ENCODE results near the gene CDC42EP3.

CDC42EP3 gene

DNA sequence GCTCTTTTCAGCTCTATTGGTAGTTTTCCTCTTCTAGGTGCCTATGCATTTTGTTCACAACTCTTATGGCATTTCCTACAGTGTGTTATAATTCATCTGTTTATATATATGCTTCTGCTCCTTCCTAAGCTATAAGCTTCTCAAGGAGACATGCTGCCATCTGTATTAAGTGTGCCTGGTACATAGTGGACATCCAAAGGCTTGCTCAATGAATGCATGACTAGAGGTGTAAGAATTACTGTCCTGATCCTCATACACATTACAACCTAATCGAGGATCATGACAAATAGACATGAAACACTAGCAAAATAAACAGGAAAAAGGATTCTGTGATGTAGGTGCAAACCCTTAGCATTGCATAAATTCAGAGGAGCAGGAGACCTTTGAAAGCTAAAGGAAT, 50.2 kb downstream of the CDC42EP3 start:
- H3K4me2 ChIP-seq (ENCODE audit: low read length) = no peak overlapping the region
- H3K9me3 ChIP-seq (ENCODE audit: insufficient read depth, low read length) = peaks cover 23% of the 10 kb centered on the region
- no peak overlapping the region for H3K4me3 ChIP-seq (ENCODE audit: low read length)
- H3K27me3 ChIP-seq (ENCODE audit: low read depth, low read length) = no peaks in the 10 kb centered on the region
- H2AFZ ChIP-seq (ENCODE audit: low read depth, low read length) = no peak overlapping the region
- peaks cover 51% of the 10 kb centered on the region for H3K36me3 ChIP-seq (replicated peaks; ENCODE audit: low read depth, low read length)
- H3K4me1 ChIP-seq (ENCODE audit: low read length) = peaks cover 88% of the 10 kb centered on the region
- no peak overlapping the region for H3K27ac ChIP-seq (ENCODE audit: low read length)
- no peaks in the 10 kb centered on the region for H4K20me1 ChIP-seq (ENCODE audit: insufficient read depth, low read length)
- H3K9ac ChIP-seq (ENCODE audit: low read length) = no peak overlapping the region
- H3K79me2 ChIP-seq (ENCODE audit: low read length) = peaks cover 65% of the 10 kb centered on the region
- no peak for TF ChIP-seq EZH2phosphoT487 (IDR thresholded peaks at IDR 0.05; ENCODE audit: low read depth)
- TF ChIP-seq, protein P1, sequence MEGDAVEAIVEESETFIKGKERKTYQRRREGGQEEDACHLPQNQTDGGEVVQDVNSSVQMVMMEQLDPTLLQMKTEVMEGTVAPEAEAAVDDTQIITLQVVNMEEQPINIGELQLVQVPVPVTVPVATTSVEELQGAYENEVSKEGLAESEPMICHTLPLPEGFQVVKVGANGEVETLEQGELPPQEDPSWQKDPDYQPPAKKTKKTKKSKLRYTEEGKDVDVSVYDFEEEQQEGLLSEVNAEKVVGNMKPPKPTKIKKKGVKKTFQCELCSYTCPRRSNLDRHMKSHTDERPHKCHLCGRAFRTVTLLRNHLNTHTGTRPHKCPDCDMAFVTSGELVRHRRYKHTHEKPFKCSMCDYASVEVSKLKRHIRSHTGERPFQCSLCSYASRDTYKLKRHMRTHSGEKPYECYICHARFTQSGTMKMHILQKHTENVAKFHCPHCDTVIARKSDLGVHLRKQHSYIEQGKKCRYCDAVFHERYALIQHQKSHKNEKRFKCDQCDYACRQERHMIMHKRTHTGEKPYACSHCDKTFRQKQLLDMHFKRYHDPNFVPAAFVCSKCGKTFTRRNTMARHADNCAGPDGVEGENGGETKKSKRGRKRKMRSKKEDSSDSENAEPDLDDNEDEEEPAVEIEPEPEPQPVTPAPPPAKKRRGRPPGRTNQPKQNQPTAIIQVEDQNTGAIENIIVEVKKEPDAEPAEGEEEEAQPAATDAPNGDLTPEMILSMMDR (IDR thresholded peaks at IDR 0.05; ENCODE audit: low read depth, low read length) = no peak

- Histone ChIP-seq H3K36me3 (replicated peaks; ENCODE audit: low read depth, low read length) (peaks cover 51% of the 10 kb centered on the region), H3K9ac (ENCODE audit: low read length) (no peak overlapping the region), H3K27me3 (ENCODE audit: low read depth, low read length) (no peaks in the 10 kb centered on the region), H4K20me1 (ENCODE audit: insufficient read depth, low read length) (no peaks in the 10 kb centered on the region), H3K4me3 (ENCODE audit: low read length) (no peak overlapping the region), H3K27ac (ENCODE audit: low read length) (no peak overlapping the region), H3K9me3 (ENCODE audit: insufficient read depth, low read length) (peaks cover 23% of the 10 kb centered on the region), H3K79me2 (ENCODE audit: low read length) (peaks cover 53% of the 10 kb centered on the region), H3K4me1 (ENCODE audit: low read length) (peaks cover 88% of the 10 kb centered on the region), H2AFZ (ENCODE audit: low read depth, low read length) (no peak overlapping the region), H3K4me2 (ENCODE audit: low read length) (no peak overlapping the region)
- TF ChIP-seq, protein P1 (IDR thresholded peaks at IDR 0.05; ENCODE audit: low read depth, low read length) = no peak
- TF ChIP-seq EZH2phosphoT487 (IDR thresholded peaks at IDR 0.05; ENCODE audit: low read depth) = no peak
Measured at GRCh38 chr2:37619959-37620300, 51.5 kb downstream of the CDC42EP3 start.

DNA sequence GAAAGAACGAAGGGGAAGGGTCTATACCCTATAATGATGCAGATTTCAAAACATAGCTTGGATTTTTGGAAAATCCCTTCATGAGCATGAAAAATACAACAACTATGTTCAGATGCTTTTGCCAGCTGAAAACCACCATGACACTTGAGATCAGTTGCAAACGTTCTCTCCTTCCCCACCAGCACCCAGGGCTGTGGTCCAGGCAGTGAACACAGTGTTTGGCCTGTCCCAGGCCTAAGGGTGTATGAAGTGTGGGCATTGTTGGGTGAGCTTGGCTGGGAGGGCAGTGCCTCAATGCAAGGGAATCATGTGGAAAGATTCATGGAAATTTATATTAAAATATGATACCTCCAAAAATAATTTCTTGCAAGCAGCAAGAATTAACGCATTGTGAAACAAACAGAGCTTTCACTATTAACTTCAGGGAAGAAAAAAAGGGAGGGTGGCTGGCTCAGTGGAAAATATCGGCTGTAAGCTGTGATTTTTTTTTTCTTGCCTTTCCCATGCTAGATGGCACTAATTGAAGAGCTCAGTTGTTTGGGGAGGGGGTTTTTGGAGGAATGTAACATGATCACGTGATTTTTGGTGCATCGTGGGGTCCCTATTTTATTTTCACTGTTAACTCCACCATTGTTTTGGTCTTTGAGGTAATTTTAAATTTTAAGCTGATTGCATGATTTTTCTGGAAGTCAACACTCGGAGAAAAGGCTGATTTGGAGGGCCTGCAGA, 52.0 kb downstream of the CDC42EP3 start:
- H3K9me3 ChIP-seq (ENCODE audit: insufficient read depth, low read length) = peaks cover 23% of the 10 kb centered on the region
- no peak overlapping the region for H2AFZ ChIP-seq (ENCODE audit: low read depth, low read length)
- H3K4me1 ChIP-seq (ENCODE audit: low read length) = peaks cover 84% of the 10 kb centered on the region
- no peaks in the 10 kb centered on the region for H3K27me3 ChIP-seq (ENCODE audit: low read depth, low read length)
- H4K20me1 ChIP-seq (ENCODE audit: insufficient read depth, low read length) = no peaks in the 10 kb centered on the region
- H3K4me3 ChIP-seq (ENCODE audit: low read length) = 0 out of 2 replicates have a peak overlapping the region, but pooled peaks have one; percentile 68
- H3K9ac ChIP-seq (ENCODE audit: low read length) = no peak overlapping the region
- TF ChIP-seq EZH2phosphoT487 (IDR thresholded peaks at IDR 0.05; ENCODE audit: low read depth) = no peak
- TF ChIP-seq, protein P1 (IDR thresholded peaks at IDR 0.05; ENCODE audit: low read depth, low read length) = no peak
- H3K27ac ChIP-seq (ENCODE audit: low read length) = no peak overlapping the region
- peak overlapping the region; percentile 61; the same call in 1 of the 2 replicates for H3K4me2 ChIP-seq (ENCODE audit: low read length)
- H3K36me3 ChIP-seq (replicated peaks; ENCODE audit: low read depth, low read length) = peaks cover 51% of the 10 kb centered on the region
- peaks cover 50% of the 10 kb centered on the region for H3K79me2 ChIP-seq (ENCODE audit: low read length)

DNA sequence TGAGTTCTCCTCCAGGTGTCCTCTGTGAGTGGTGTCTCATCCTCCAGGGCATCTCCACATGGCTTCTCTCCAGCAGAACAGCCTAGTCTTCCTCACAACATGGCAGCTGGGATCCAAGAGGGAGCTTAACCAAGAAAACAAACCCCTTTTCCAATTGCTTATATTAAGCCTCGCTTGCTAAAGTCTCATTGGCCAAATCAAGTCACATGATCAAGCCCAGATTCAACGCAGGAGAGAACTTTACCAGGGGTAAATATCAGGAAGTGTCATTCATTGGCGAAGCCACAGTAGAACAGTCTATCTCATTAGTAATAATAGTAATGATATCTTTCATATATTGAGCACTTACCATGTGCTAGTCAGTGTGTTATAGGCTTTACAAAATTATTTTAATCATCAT, 53.1 kb downstream of the CDC42EP3 start:
- H3K36me3 ChIP-seq (replicated peaks; ENCODE audit: low read depth, low read length) = peaks cover 51% of the 10 kb centered on the region
- H3K79me2 ChIP-seq (ENCODE audit: low read length) = peaks cover 50% of the 10 kb centered on the region
- H3K9me3 ChIP-seq (ENCODE audit: insufficient read depth, low read length) = peaks cover 23% of the 10 kb centered on the region
- no peak for TF ChIP-seq EZH2phosphoT487 (IDR thresholded peaks at IDR 0.05; ENCODE audit: low read depth)
- TF ChIP-seq, protein P1 (IDR thresholded peaks at IDR 0.05; ENCODE audit: low read depth, low read length) = no peak
- H2AFZ ChIP-seq (ENCODE audit: low read depth, low read length) = no peak overlapping the region
- H3K27me3 ChIP-seq (ENCODE audit: low read depth, low read length) = no peaks in the 10 kb centered on the region
- H3K27ac ChIP-seq (ENCODE audit: low read length) = peak overlapping the region; percentile 86
- H3K9ac ChIP-seq (ENCODE audit: low read length) = no peak overlapping the region
- no peaks in the 10 kb centered on the region for H4K20me1 ChIP-seq (ENCODE audit: insufficient read depth, low read length)
- H3K4me2 ChIP-seq (ENCODE audit: low read length) = peak overlapping the region; percentile 61
- H3K4me1 ChIP-seq (ENCODE audit: low read length) = peaks cover 74% of the 10 kb centered on the region
- peak overlapping the region; percentile 68 for H3K4me3 ChIP-seq (ENCODE audit: low read length)

Measured in OCI-LY3 (cell line).